GM23338 (cell line): ENCODE data around the gene DENR. TPM values are rescaled to one million over a fixed set of nuclear protein-coding genes. Genes with fewer than 3 reads are reported as not detected.

ENCODE experiments used
- ATAC-seq: fragments of 200-7000 bp; cut with Tn5 transposase; 3 replicates; pipeline ENCODE4 v1.9.1; 2020
- DNase-seq: peaks from one replicate; pipeline ENCODE4 v3.0.0-alpha.2; 2015; ENCODE audit warnings: low spot score
- H2AFZ ChIP-seq: fragments of 200-600 bp; sonication (generic); 2 replicates; pipeline ENCODE4 v1.8.0; 2016; ENCODE audit warnings: antibody characterized with exemption, mild to moderate bottlenecking, moderate library complexity
- H3F3A ChIP-seq: fragments of 200-600 bp; sonication (generic); replicated peaks from 2 replicates; pipeline ENCODE4 v1.8.0; 2017; ENCODE audit warnings: antibody characterized with exemption, mixed run types, low read depth
- H3K27ac ChIP-seq: fragments of 200-600 bp; sonication (generic); 2 replicates; pipeline ENCODE4 v1.6.1; 2016; ENCODE audit warnings: low read depth
- H3K27me3 ChIP-seq: fragments of 200-600 bp; sonication (generic); 2 replicates; pipeline ENCODE4 v1.8.0; 2016; ENCODE audit warnings: mild to moderate bottlenecking, mixed run types, moderate library complexity; ENCODE audit not compliant: insufficient read depth
- H3K36me3 ChIP-seq: fragments of 200-600 bp; sonication (generic); 2 replicates; pipeline ENCODE4 v1.8.0; 2016; ENCODE audit warnings: mild to moderate bottlenecking; ENCODE audit not compliant: insufficient read depth
- H3K4me1 ChIP-seq: fragments of 200-600 bp; sonication (generic); 2 replicates; pipeline ENCODE4 v1.8.0; 2016; ENCODE audit warnings: mild to moderate bottlenecking, moderate library complexity; ENCODE audit not compliant: insufficient read depth
- H3K4me2 ChIP-seq: fragments of 200-600 bp; sonication (generic); 2 replicates; pipeline ENCODE4 v1.7.1; 2017; ENCODE audit warnings: mixed run types
- H3K4me3 ChIP-seq: fragments of 200-600 bp; sonication (generic); 2 replicates; pipeline ENCODE4 v1.6.1; 2016; ENCODE audit warnings: mixed run types
- H3K79me2 ChIP-seq: fragments of 200-600 bp; sonication (generic); replicated peaks from 2 replicates; pipeline ENCODE4 v1.8.0; 2017; ENCODE audit warnings: mild to moderate bottlenecking; ENCODE audit not compliant: insufficient read depth
- H3K9me2 ChIP-seq: fragments of 200-600 bp; sonication (generic); 2 replicates; pipeline ENCODE4 v1.8.0; 2017; ENCODE audit not compliant: insufficient read depth
- H4K20me1 ChIP-seq: fragments of 200-600 bp; sonication (generic); replicated peaks from 2 replicates; pipeline ENCODE4 v1.8.0; 2017; ENCODE audit warnings: mild to moderate bottlenecking; ENCODE audit not compliant: insufficient read depth
- H3K27ac Mint-ChIP-seq: 2 replicates; pipeline ENCODE4 v1.8.0; 2020; ENCODE audit warnings: inconsistent platforms, mild to moderate bottlenecking, moderate library complexity, mixed read lengths
- H3K27me3 Mint-ChIP-seq: 3 replicates; pipeline ENCODE4 v1.8.0; 2022; ENCODE audit warnings: low read depth, mild to moderate bottlenecking, moderate library complexity, mixed read lengths, inconsistent platforms; ENCODE audit not compliant: insufficient read depth, poor library complexity
- H3K36me3 Mint-ChIP-seq: 3 replicates; pipeline ENCODE4 v1.8.0; 2021; ENCODE audit warnings: low read depth, mild to moderate bottlenecking, inconsistent platforms, moderate library complexity, mixed read lengths
- H3K4me1 Mint-ChIP-seq: 3 replicates; pipeline ENCODE4 v1.8.0; 2020; ENCODE audit warnings: mild to moderate bottlenecking, inconsistent platforms, mixed read lengths
- H3K4me3 Mint-ChIP-seq: 3 replicates; pipeline ENCODE4 v1.8.0; 2021; ENCODE audit warnings: moderate library complexity, mild to moderate bottlenecking, inconsistent platforms, mixed read lengths
- H3K9me3 Mint-ChIP-seq: 3 replicates; pipeline ENCODE4 v1.8.0; 2020; ENCODE audit warnings: moderate library complexity, mild to moderate bottlenecking, inconsistent platforms, mixed read lengths
- CREB1 ChIP-seq: fragments of 250-450 bp; sonication (Bioruptor Pico); IDR thresholded peaks from 2 replicates; pipeline ENCODE4 v1.5.0; 2020; ENCODE audit warnings: low read depth, mild to moderate bottlenecking, moderate library complexity
- CTCF ChIP-seq, 2 experiments: fragments of 200-600 bp in 1 of 2; sonication (generic) in 1 of 2; conservative IDR thresholded peaks; 2 replicates each; pipeline versions ENCODE4 v1.5.1 to v1.6.1; 2016 to 2017; ENCODE audit warnings: antibody characterized with exemption in 2 of 2, low read depth in 2 of 2, mild to moderate bottlenecking in 2 of 2, moderate library complexity in 1 of 2
- ETS1 ChIP-seq: IDR thresholded peaks from 2 replicates; pipeline ENCODE4 v1.6.1; 2016; ENCODE audit warnings: antibody characterized with exemption
- EZH2 ChIP-seq: fragments of 200-600 bp; sonication (generic); IDR thresholded peaks from one replicate; pipeline ENCODE4 v1.8.0; 2017; ENCODE audit warnings: antibody characterized with exemption, mild to moderate bottlenecking, low read depth; ENCODE audit not compliant: unreplicated experiment
- EZH2phosphoT487 ChIP-seq: fragments of 200-600 bp; sonication (generic); IDR thresholded peaks from one replicate; pipeline ENCODE4 v1.8.1; 2018; ENCODE audit warnings: antibody characterized with exemption; ENCODE audit not compliant: unreplicated experiment
- JUNB ChIP-seq: IDR thresholded peaks from one replicate; pipeline ENCODE4 v1.6.1; 2016; ENCODE audit warnings: antibody characterized with exemption; ENCODE audit not compliant: unreplicated experiment
- POLR2AphosphoS5 ChIP-seq: IDR thresholded peaks from 2 replicates; pipeline ENCODE4 v1.6.1; 2016; ENCODE audit warnings: antibody characterized with exemption, low read depth
- REST ChIP-seq: IDR thresholded peaks from one replicate; pipeline ENCODE4 v1.6.1; 2018; ENCODE audit warnings: antibody characterized with exemption; ENCODE audit not compliant: unreplicated experiment
- STAT1 ChIP-seq: IDR thresholded peaks from one replicate; pipeline ENCODE4 v1.6.1; 2016; ENCODE audit warnings: antibody characterized with exemption; ENCODE audit not compliant: unreplicated experiment
- ZNF331 ChIP-seq: fragments of 250-450 bp; sonication (Bioruptor Pico); IDR thresholded peaks from 2 replicates; pipeline ENCODE4 v1.5.0; 2020; ENCODE audit warnings: low read depth, mild to moderate bottlenecking, moderate library complexity
- ZNF462 ChIP-seq: fragments of 250-450 bp; sonication (Bioruptor Pico); IDR thresholded peaks from 2 replicates; pipeline ENCODE4 v1.5.0; 2020; ENCODE audit warnings: mild to moderate bottlenecking, moderate library complexity
- polyA plus RNA-seq: library from polyadenylated mRNA; unstranded; fragments of >200 nt; fragmentation: Nextera tagmentation; extraction: Ambion mirVana; gene quantifications from 2 replicates; pipeline ENCODE4 v1.2.1, GENCODE V29; 2016
- total RNA-seq: library from RNA; depleted of rRNA; stranded (reverse); fragments of >200 nt; shearing (Covaris generic); gene quantifications from 2 replicates; pipeline ENCODE4 v1.2.3, GENCODE V29; 2014

Gene DENR
- total and polyA plus RNA-seq, 2 experiments from 2014 or later = 55.2 to 130 TPM

GRCh38 chr12:122743895-122744525 is 8.6 kb upstream of the DENR start:
- no peaks in the 10 kb centered on the region for H3K27me3 Mint-ChIP-seq
- Histone ChIP-seq H3K4me2 (no peak overlapping the region), H3K4me1 (no peaks in the 10 kb centered on the region), H3K4me3 (no peak overlapping the region), H2AFZ (no peak overlapping the region), H3F3A (no peaks in the 10 kb centered on the region), H3K27ac (no peak overlapping the region), H3K36me3 (no peaks in the 10 kb centered on the region), H3K79me2 (no peaks in the 10 kb centered on the region), H3K27me3 (no peaks in the 10 kb centered on the region), H3K9me2 (no peaks in the 10 kb centered on the region), H4K20me1 (no peaks in the 10 kb centered on the region)
- no peak overlapping the region for H3K4me3 Mint-ChIP-seq
- no peaks in the 10 kb centered on the region for H3K4me1 Mint-ChIP-seq
- TF ChIP-seq ZNF331 (CRISPR knock-in tag) = no peak
- no peak for TF ChIP-seq EZH2phosphoT487
- TF ChIP-seq JUNB = no peak
- TF ChIP-seq STAT1 = no peak
- TF ChIP-seq EZH2 = no peak
- TF ChIP-seq POLR2AphosphoS5 = no peak
- TF ChIP-seq CTCF (conservative IDR thresholded peaks at IDR 0.05; ENCODE audit: low read depth in 2 of 2) = no peak
- no peak for TF ChIP-seq CREB1 (CRISPR knock-in tag)
- TF ChIP-seq ZNF462 (CRISPR knock-in tag) = no peak
- TF ChIP-seq REST = no peak
- no peak for TF ChIP-seq ETS1
- no peak for DNase-seq
- ATAC-seq = no peak
- no peaks in the 10 kb centered on the region for H3K36me3 Mint-ChIP-seq
- H3K27ac Mint-ChIP-seq = no peak overlapping the region
- H3K9me3 Mint-ChIP-seq = no peaks in the 10 kb centered on the region
